RWPE1 (cell line): ENCODE results near the gene THAP10.

ENCODE experiments used
- CTCF ChIA-PET: fragments of 350-600 bp; sonication (Branson Sonifier 250); formaldehyde crosslinking; extraction: SDS; loops from one replicate; lab custom pipeline; 2021; lab: Yijun Ruan, JAX
- POLR2A ChIA-PET: fragments of 400-600 bp; formaldehyde crosslinking; extraction: SDS; loops from one replicate; lab custom pipeline; 2020; ENCODE audit warnings: antibody characterized with exemption; ENCODE audit not compliant: low non-redundant PET; lab: Yijun Ruan, JAX
- DNase-seq: peaks from one replicate; pipeline ENCODE4 v3.0.0; 2012; ENCODE audit warnings: low spot score
- H3K27ac ChIP-seq: fragments of 450-650 bp; 2 replicates; pipeline ENCODE4 v1.5.1; 2017
- TF ChIP-seq, protein P1 (sequence below): fragments of 450-650 bp; conservative IDR thresholded peaks from 2 replicates; pipeline ENCODE4 v1.5.1; 2017; ENCODE audit warnings: low read depth, mild to moderate bottlenecking

THAP10 gene

DNA sequence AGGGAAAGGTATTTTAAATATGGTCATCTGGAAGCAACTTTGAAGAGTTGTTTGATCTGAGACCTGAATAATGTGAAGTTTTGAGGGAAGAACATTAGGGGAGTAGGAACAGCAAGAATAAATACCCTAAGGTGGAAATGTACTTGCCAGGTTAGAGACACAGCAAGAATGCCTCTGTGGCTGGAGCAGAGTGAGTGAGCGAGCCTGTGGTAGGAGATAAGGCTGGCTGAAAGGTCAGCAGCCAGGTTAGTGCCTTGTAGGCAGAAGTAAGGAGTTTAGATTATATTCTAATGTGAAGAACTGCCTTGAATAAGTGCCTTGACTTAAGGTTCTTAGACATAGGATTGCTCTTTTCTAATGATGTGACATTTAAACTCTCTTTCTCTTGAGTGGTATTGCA is 18.7 kb upstream of the THAP10 start:
- TF ChIP-seq, protein P1, sequence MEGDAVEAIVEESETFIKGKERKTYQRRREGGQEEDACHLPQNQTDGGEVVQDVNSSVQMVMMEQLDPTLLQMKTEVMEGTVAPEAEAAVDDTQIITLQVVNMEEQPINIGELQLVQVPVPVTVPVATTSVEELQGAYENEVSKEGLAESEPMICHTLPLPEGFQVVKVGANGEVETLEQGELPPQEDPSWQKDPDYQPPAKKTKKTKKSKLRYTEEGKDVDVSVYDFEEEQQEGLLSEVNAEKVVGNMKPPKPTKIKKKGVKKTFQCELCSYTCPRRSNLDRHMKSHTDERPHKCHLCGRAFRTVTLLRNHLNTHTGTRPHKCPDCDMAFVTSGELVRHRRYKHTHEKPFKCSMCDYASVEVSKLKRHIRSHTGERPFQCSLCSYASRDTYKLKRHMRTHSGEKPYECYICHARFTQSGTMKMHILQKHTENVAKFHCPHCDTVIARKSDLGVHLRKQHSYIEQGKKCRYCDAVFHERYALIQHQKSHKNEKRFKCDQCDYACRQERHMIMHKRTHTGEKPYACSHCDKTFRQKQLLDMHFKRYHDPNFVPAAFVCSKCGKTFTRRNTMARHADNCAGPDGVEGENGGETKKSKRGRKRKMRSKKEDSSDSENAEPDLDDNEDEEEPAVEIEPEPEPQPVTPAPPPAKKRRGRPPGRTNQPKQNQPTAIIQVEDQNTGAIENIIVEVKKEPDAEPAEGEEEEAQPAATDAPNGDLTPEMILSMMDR = no peak

DNA sequence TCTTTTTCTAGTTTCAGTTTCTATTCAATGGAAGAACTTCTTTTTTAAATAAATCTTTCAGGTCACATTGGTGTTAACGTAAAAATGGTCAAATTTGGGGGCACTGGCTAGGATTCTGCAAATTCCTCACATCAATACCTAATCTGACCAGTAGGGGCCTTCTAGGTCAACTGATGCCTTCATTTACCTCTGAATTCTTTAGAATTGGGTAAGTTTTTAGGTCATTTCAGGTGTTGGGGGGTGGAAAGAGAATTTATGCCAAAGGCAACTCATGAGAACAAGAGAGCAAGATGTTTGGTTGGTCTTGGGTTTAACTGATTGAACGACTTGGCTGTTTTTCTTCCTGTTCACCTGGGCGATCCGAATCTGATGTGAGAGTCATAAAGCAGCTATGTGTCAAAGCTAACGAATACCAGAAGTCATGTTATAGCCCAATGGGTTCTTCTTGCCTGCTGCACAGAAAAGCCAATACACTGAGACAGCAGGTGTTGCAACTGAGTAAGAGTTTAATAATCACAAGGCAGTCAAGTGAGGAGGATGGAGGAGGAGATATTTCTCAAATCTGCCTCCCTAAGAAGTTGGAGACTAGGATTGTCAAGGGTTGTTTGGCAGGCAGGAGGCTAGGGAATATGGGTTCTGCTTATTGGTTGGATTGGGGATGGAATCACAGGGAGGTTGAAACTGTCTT is 15.7 kb upstream of the THAP10 start:
- ChIA-PET POLR2A (no interaction called here), CTCF (no interaction called here)
- DNase-seq = no peak
- no peak overlapping the region for H3K27ac ChIP-seq
- TF ChIP-seq, protein P1 = peak; percentile 13; the same call in 1 of the 2 replicates

More for the DNA sequence above, 18.7 kb upstream of the THAP10 start:
- POLR2A ChIA-PET = no interaction called here
- H3K27ac ChIP-seq = no peak overlapping the region
- CTCF ChIA-PET = no interaction called here
- no peak for DNase-seq

DNA sequence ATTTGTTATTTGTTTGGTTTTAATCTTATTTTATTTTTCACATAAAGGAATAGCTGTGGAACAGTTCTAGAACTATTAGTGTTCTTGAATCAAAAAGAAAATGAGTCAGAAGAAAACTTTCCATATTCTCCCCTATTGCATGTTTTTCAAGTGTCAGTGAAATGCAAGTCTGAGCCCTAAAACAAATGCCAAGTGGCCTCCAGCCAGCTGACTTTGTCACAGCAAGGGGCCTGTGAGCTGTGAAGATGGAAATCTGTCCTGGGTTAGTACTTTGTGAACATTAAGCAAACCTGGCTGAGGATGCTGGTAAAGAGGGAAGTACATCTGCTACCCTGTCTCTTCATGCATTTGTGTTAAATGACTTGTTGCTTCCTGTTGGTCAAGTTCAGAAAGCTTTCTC is 14.6 kb upstream of the THAP10 start:
- no peak for DNase-seq
- TF ChIP-seq, protein P1 = no peak
- H3K27ac ChIP-seq = no peak overlapping the region
- POLR2A ChIA-PET = no interaction called here
- CTCF ChIA-PET = no interaction called here

DNA sequence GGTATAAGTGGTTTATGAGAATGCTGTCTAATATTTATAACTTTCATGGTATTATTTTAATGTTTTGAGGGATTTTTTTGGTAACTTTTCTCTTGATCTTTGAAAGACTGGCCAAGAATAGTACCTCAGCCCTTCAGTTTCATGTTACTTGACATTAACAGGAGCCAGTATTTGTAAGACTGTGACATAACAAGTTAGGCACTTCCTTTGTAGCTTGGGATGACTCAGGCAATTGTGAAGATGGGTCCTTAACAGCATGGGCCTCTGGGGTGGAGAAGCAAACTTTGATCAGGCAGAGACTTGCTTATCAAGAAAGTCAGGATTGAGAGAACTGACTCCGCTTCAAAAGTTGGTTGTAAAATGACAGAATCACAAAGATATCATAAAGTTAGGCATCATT is 9.9 kb upstream of the THAP10 start:
- TF ChIP-seq, protein P1 = no peak
- peak; percentile 65 for DNase-seq
- CTCF ChIA-PET = interaction anchor here (0.6 to 1.0 kb wide), 4 partner anchors 9 to 606 kb away, joined by 3 to 4 read pairs (median 4); no protein-coding TSS in a partner anchor
- peak overlapping the region; percentile 64 for H3K27ac ChIP-seq
- POLR2A ChIA-PET = no interaction called here

DNA sequence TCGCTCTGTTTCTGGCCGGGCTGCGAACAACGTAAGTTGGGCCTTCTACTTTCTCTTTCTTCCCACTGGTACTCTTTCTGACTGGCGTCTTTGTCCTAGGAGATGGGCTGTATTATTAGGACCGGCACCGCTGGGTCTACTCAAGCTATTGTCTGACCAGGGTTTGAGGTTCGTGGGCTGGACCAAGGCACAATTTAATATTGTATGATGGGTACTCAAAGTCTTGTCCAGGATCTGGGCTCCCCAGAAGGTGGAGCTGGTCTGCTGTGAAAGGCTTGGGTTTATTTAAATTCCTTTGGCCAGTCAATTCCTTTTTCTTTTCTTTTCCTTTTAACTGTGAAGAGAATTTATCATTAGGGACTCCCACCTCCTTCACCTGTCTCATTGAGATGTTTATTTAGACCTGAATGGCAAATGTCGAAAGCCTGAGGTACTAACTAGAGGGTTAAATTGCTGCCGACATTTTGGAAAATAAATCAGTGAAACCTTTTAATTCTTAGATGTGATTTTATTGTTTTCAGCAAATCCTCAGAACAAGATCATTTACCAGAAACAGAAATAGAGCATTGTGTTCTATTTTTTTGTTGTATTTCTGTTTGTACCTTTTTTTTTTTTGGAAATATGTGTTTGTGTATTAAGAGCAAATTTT is 803 bp upstream of the THAP10 start:
- peak overlapping the region; percentile 92 for H3K27ac ChIP-seq
- ChIA-PET POLR2A (no interaction called here), CTCF (interaction anchor here (0.6 to 0.8 kb wide), 4 partner anchors 9 to 763 kb away, joined by 3 to 4 read pairs (median 3); no protein-coding TSS in a partner anchor)
- TF ChIP-seq, protein P1 = peak; percentile 76
- DNase-seq = peak; percentile 49

DNA sequence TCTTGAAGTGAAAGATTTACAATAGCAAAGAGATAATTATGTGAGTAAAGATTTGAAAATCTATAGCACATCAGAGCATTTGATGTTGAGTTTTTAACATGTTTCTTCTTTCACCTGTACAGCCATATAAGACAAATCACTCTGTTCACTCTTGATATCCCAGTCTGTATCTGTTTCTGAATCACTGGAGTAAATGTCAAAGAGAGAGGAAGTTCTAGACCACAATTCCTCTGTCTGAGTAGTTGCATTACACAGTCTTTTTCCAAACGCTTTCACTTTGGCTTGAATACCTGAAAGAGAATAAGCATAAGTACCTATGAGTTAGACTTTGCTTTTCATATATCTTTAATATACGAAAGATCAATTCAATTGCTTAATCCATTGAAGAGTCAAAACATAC is 9.9 kb downstream of the THAP10 start:
- H3K27ac ChIP-seq = no peak overlapping the region
- CTCF ChIA-PET = interaction anchor here (1.2 kb wide), 1 partner anchor 57 kb away, joined by 4 read pairs; no protein-coding TSS in a partner anchor
- POLR2A ChIA-PET = no interaction called here
- TF ChIP-seq, protein P1 = no peak
- no peak for DNase-seq
